HG02884 (cell line): Measurements from ENCODE around the gene DCLK3.

Source experiments
- ATAC-seq: cut with Tn5 transposase; IDR thresholded peaks from one replicate; pipeline ENCODE4 v1.9.1; 2021; ENCODE audit warnings: mild to moderate bottlenecking, moderate library complexity; ENCODE audit not compliant: unreplicated experiment

The DCLK3 gene

GRCh38 chr3:36765104-36765503 lies 751 bp upstream of the DCLK3 start:
- ATAC-seq, result no peak

- no peak for ATAC-seq
Measured at GRCh38 chr3:36764704-36765038, 318 bp upstream of the DCLK3 start.

- ATAC-seq, result no peak
Measured at GRCh38 chr3:36762918-36763849, 1.2 kb downstream of the DCLK3 start.

- ATAC-seq, result no peak
Measured at GRCh38 chr3:36761779-36762178, 2.6 kb downstream of the DCLK3 start.

GRCh38 chr3:36756269-36756668 lies 8.1 kb downstream of the DCLK3 start:
- no peak for ATAC-seq

GRCh38 chr3:36751326-36751725 lies 13.0 kb downstream of the DCLK3 start:
- no peak for ATAC-seq

- no peak for ATAC-seq
Measured at GRCh38 chr3:36750737-36751136, 13.6 kb downstream of the DCLK3 start.

- ATAC-seq, result no peak
Measured at GRCh38 chr3:36744763-36745162, 19.6 kb downstream of the DCLK3 start.

GRCh38 chr3:36743826-36744225 lies 20.5 kb downstream of the DCLK3 start:
- ATAC-seq, result no peak

- no peak for ATAC-seq
Measured at GRCh38 chr3:36741285-36741684, 23.1 kb downstream of the DCLK3 start.

- ATAC-seq, result no peak
Measured at GRCh38 chr3:36740787-36741186, 23.6 kb downstream of the DCLK3 start.

GRCh38 chr3:36738702-36739101 lies 25.7 kb downstream of the DCLK3 start:
- no peak for ATAC-seq

- ATAC-seq, result no peak
Measured at GRCh38 chr3:36736301-36736700, 28.1 kb downstream of the DCLK3 start.

- ATAC-seq, result no peak
Measured at GRCh38 chr3:36734742-36735141, 29.6 kb downstream of the DCLK3 start.

- no peak for ATAC-seq
Measured at GRCh38 chr3:36733723-36734122, 30.6 kb downstream of the DCLK3 start.

GRCh38 chr3:36733162-36733696 lies 31.1 kb downstream of the DCLK3 start:
- no peak for ATAC-seq

- no peak for ATAC-seq
Measured at GRCh38 chr3:36730966-36731365, 33.4 kb downstream of the DCLK3 start.

GRCh38 chr3:36729204-36730056 lies 34.9 kb downstream of the DCLK3 start:
- peak; percentile 80 for ATAC-seq

- ATAC-seq, result no peak
Measured at GRCh38 chr3:36714343-36715086, 49.8 kb downstream of the DCLK3 start.

GRCh38 chr3:36713904-36714303 lies 50.4 kb downstream of the DCLK3 start:
- ATAC-seq, result no peak

- ATAC-seq, result no peak
Measured at GRCh38 chr3:36710606-36711005, 53.7 kb downstream of the DCLK3 start.
